Left lobe of liver (tissue), 2 donors: ENCODE measurements around the gene AOPEP. TPM values are rescaled to one million over a fixed set of nuclear protein-coding genes. Genes with fewer than 3 reads are reported as not detected.

Experiments
- ATAC-seq: fragments of 200-7000 bp; cut with Tn5 transposase; one replicate; pipeline ENCODE4 v1.9.1; 2020; ENCODE audit warnings: mild to moderate bottlenecking, moderate library complexity
- DNase-seq: peaks from one replicate; pipeline ENCODE4 v3.0.0-alpha.2; 2020; ENCODE audit warnings: low spot score
- total RNA-seq: library from RNA; stranded (reverse); gene quantifications from one replicate; pipeline ENCODE4 v1.2.1, GENCODE V29; 2021
- donor health status: DM: no; HTN: no; CAD: no; lungs with moderate emphysema.
- donor health status: DM: no; HTN: yes; CAD: no.

Gene AOPEP
- total RNA-seq, 1 donor from 2014 or later = 75.5 TPM

- ATAC-seq (no peak), DNase-seq (no peak)
Observed at GRCh38 chr9:95120781-95121370, 394.4 kb downstream of the AOPEP start.

- ATAC-seq (peak; percentile 19), DNase-seq (no peak)
Observed at GRCh38 chr9:95124582-95125367, 398.3 kb downstream of the AOPEP start.

DNA sequence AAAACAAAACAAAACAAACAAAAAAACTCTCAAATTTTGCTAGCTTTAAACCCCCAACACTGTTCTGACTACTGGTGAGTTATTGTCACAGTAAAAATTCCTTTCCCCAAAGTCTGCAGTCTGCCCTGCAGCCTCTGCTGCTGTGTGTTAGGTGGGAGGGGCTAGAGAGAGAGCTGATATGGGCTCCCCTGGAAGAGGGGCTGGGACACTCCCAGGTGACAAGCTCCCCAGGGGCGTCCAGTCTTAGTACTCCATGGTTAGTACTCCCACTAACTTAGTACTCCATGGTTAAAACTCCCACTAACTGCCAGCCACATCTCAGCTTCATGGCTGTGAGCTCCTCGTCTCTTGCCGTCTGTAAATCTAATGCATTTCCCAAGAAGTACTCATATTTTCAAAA, 399.2 kb downstream of the AOPEP start:
- ATAC-seq = no peak
- no peak for DNase-seq

- DNase-seq = no peak
- no peak for ATAC-seq
Observed at GRCh38 chr9:95126739-95127138, 400.2 kb downstream of the AOPEP start.

GRCh38 chr9:95127249-95128176, 401.0 kb downstream of the AOPEP start:
- ATAC-seq (peak; percentile 82), DNase-seq (peak; percentile 78)

GRCh38 chr9:95128177-95128524, 401.7 kb downstream of the AOPEP start:
- ATAC-seq (no peak), DNase-seq (no peak)

GRCh38 chr9:95129476-95130291, 403.2 kb downstream of the AOPEP start:
- DNase-seq = no peak
- peak; percentile 57 for ATAC-seq

DNA sequence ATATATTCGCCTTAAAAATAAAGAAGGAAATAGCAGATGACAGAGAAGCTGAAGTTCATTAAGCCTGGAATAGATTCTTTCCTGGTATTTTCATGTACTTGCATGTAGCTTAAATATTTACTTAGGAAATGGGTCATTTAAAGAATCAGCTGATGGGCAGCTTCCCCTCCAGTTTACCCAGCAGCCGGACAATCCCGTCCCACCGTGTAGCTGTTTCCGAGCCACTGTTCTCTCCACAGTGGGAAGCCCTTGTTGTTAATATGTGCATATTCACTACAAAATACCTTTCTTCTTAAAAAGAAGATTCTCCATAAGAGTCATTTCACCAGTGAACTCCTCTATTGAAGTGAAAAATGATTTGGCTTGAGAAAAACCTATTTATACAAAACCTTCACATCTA, 404.0 kb downstream of the AOPEP start:
- ATAC-seq (peak; percentile 2), DNase-seq (no peak)

- ATAC-seq (peak; percentile 65), DNase-seq (peak; percentile 72)
Observed at GRCh38 chr9:95131023-95131943, 404.8 kb downstream of the AOPEP start.

DNA sequence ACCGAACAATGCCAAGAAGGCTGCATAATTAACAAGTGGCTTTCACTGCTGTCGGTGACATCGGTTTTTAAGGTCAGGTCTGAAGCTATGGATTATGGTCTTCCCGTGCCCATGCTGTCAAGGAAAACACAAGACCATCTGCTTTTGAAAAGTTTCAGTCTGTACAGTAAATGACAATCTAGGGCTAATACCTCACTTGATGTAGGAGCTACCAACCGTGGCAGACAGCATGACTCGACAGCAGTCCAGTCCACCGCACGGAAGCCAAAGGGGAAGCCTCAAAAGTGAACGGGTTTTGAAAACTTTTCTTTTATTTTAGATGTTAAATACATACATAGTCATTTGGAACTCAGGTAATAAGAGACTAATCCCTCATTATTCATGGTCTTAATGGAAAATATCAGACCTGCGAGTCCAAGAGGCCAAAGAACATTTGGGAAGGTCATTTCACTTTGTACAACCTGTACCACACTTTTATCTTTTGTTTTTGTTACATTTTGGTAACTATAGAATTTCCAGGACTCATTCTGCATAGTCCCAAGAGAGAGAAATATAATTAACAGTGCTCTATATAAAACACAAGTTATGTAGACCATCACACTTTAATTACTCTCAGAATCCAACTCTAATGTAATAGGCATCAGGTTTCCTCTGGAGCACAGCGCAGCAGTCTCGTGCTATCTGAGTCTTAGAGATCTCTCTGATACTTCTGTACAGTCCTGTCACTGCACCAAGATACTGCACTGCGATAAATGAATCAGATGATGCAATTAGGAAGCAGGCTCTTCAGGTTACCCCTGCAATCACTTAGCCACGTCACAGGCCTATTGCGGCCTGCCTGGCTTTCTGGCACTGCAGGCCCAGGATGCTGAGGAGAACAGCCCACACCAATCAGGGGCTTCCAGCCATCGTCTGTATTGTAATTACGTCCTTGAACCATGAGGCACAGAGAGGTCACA, 406.1 kb downstream of the AOPEP start:
- ATAC-seq = no peak

DNA sequence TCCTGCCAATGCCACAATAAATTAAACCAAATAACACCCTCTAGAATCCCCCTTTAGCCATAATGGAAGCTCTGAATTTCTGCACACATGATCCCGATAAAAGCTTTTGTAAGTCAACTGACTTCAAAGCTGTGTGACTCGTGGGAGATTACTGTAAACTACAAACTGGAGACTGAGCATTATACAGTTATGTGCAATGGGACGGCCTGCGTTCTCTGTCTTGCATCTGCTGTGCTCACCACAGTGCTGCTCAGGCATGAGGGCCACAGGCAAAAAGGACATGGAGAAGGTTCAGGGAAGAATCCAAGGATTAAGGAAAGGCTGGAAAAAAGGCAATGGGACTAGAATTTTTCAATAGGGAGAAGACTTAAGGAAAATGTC, 406.8 kb downstream of the AOPEP start:
- no peak for DNase-seq
- ATAC-seq = no peak

More for the DNA sequence above, 406.1 kb downstream of the AOPEP start:
- DNase-seq = no peak

DNA sequence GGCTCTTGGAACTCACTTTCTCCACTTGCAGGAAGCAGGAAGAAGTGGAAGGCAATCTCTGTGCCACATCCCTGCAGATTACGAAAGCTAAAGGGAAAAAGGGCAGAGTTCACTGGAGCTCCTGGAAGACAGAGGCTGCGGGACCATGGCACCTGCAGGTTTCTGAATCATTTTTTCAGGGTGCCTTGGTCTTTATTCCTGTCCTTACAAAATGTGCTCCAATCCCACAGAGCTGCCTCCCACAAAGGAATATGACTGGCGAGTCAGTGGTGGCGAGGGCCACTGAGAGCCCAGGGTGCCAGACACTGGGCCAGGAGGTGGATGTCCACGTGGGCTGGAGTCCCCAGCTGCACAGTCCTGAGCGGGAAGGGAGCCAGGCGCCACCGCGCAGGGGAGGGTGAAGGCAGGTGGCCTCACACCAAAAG, 408.0 kb downstream of the AOPEP start:
- peak; percentile 85 for DNase-seq
- peak; percentile 63 for ATAC-seq

- DNase-seq (no peak), ATAC-seq (no peak)
Observed at GRCh38 chr9:95135756-95136155, 409.3 kb downstream of the AOPEP start.

Other genes starting within 250 kb of the AOPEP start
- gene PCAT7, start 171.6 kb upstream of the AOPEP start, total RNA-seq = 2.2 TPM
- not detected for gene FBP2, start 132.9 kb upstream of the AOPEP start, total RNA-seq
- gene FBP1, start 87.2 kb upstream of the AOPEP start, total RNA-seq = 476 TPM